Cortex of kidney (tissue), 1 donor: ENCODE results near the gene VWA8.
"Not testable (repeated sequence)": the region's sequence is repeated elsewhere in the genome, so short reads cannot be mapped to it uniquely, and the experiment has no call there.

ENCODE experiments used
- DNase-seq: peaks from one replicate; lab custom pipeline; 2025; lab: John Stamatoyannopoulos, UW

VWA8 gene

DNA sequence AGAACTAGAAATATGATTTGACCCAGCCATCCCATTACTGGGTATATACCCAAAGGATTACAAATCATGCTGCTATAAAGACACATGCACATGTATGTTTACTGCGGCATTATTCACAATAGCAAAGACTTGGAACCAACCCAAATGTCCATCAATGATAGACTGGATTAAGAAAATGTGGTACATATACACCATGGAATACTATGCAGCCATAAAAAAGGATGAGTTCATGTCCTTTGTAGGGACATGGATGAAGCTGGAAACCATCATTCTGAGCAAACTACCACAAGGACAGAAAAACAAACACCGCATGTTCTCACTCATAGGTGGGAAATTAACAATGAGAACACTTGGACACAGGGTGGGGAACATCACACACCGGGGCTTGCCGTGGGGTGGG is 38.0 kb downstream of the VWA8 start:
- DNase-seq = not testable (repeated sequence)

DNA sequence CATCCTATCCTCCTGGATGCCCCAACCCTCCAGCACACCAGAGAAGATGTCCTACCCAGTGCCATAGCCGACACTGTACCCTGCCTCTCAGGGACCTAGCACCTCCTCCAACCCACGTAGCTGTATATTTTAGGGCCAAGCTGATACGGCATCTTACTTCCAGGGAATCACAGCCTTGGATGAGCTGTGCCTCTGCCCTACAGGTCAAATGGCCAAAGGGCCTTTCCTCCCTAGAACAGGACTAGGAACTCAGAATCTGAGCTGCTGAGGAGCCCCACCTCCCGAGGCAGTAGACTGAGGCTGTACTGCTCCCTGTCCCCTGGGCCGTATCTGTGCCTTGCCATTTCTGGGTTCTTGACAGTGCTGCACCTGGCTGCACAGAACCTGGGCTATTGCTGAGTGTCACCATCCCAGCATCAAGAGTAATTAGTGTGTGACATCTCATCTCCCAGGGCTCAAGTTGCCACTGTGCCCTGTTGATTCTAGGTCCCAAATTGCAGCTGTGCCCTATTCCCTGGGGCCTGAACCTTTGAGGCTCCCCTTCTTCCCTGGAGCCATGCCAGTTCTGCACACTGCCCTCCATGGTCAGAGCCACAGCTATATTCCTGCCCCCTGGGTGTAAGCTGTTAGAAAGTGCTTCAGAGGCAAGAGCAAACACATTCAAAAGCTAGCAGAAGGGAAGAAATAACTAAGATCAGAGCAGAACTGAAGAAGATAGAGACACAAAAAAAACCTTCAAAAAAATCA is 41.0 kb downstream of the VWA8 start:
- DNase-seq = no peak

DNA sequence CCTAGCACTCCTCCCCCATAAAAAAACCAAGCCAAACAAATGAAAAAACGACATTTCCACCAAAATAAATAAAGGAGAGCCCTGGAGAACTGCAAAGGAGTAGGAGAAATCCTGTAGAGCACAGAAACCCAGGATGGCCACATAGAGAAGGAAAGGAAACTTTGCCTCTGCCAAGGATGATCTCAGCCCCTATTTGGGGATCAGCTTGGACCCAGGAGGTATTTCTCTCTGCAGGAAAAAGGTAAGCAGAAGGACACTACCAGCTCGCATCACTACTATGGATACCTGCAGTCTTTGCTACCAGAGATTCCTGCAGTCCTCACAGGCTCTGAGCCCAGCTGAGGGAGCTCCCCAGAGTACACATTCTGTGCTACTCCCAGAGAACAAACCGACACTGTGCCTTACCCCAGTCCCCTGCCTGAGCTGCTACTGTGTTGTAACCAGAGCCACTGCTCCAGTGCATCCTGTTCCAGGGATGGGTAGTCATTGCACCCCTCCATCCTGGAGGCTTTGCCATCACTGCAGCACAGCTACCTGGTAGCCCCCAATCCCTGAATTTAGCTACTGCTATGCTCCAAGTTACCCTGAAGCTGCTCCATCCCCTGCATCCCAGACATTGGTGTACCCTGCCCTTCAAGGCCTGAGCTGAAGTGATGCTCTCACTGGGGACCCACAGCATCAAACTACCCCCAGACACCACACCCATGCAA is 41.7 kb downstream of the VWA8 start:
- DNase-seq = no peak

DNA sequence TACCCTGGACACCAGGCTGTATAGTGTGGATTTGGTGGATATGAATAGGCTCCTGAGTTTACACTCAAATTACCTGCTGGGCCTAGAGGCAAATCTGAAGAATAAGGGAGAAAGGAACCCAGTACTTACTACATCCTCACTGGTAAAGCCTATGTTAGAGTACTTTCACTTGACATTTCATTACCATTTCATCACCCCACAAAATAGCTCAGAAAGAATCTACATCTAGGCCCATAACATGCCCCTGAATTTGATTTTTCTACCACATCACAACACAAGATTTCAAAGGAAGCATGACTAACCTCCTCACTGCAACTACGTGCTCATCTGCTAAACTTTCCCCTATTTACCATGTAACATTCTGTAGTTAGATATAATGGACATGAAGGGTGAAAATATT is 43.3 kb downstream of the VWA8 start:
- DNase-seq = no peak

DNA sequence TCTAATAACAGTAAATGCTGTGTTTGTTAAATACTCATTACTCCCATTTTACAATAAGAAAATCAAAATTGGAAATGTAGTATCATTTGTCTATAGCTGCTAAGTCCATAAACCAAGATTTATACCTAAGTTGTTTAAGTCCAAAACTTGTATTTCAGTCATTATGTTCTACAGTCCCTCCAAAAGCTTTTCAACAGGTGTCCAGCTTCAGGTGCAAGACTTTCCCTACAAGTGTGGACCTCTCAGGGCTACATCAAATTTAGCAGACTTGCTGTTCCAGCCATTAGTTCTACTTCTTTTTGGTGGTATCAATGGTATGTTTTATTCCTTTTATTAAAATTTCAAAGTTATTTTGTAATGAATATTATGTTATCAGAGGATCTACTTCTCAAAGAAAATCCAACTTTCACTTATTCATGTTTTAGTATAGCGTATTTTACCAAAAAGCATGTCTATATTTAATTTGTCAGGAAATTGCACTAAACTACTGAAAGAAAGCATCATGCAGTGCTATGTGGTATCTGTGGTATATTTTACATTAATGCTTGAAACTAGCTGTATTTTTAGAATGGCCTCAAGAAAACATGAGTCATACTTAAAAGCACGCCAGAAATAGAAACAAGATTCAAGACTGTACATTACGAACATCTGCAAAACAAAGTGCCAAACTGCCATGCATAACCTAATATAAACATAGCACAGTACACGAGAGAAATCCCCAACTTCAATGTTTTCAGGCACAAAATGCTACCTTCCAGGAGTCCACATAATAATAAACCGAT is 44.5 kb downstream of the VWA8 start:
- DNase-seq = no peak

DNA sequence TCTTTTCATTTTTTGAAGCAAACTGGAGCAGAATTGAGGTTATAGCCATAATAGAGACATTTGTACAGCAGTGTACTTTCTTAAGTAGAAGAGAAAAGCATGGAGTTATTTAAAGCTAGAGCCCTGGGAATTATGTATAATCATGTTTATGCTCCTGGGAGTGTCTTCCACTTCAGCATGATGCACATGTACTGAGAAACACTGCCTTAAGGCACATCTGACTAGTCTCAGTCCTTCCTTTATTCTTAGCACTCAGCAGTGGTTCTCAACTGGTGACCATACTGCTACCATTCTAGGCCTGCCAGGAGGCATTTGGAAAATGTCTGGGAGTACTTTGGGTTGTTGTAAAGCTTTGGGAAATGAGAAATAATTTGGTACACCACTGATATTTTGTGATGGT is 45.8 kb downstream of the VWA8 start:
- no peak for DNase-seq

DNA sequence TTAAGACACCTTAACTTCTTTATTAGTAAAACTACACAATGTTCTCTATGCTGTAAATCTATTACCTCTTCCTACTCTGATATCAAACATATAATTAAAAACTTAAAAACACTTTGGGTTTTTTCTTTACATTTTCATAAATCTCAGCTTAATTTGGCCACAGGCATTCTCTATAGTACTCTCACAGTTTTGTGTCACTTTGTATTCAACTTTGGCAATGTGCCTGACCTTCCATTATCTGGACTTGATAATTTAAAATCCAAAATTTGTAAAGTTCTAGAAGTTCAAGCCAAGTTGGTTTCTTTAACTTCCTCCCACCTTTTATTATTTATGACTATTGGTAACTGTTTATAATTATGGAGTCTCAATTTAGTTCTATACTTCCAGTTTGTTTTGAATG is 46.4 kb downstream of the VWA8 start:
- no peak for DNase-seq

DNA sequence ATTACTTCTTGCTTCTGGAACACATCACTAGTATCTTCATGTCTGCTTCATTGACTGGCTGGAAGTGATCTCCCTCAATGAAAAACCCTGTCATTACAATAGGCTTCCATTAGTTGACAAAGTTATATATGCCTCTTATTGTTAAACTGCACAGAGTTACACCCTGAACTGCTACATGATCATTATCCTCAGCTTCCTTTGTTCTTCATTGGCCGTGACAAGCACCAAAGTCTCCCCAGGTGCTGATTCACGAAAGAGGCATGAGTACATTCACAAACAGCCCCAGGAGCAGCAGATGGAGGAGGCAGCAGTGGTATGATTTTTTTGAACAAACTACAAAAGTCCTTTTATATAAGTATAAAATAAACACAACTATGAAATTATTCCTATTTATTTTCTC is 51.4 kb downstream of the VWA8 start:
- DNase-seq = no peak

DNA sequence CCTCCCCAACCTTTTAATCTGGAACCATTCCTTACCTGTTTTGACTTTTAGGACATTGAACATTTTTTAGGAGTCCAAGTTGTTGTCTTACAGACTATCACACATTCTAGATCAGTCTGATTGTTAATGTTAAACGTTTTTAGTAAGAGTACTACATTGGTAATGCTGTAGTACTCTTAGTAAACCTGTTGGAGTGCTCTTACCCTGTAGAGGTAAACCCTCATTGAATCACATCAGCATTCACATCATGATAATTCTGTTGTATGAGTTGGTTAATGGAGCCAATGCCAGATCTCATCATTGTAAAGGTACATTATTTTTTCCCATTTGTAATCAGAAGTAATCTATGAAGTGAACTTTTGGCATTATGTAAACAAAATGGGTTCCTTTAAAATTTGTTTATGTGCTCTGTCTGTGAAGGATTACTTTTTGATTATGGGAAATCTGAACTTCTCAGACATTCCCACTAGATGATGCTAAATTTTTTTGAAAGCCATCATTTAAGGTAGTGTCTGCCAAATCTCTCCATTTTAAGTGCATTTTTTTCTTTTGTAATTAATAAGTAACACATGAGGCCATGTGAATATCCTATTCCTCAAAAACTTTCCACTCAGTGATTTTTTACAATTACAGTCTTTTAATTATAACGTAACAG is 55.2 kb downstream of the VWA8 start:
- DNase-seq = no peak

DNA sequence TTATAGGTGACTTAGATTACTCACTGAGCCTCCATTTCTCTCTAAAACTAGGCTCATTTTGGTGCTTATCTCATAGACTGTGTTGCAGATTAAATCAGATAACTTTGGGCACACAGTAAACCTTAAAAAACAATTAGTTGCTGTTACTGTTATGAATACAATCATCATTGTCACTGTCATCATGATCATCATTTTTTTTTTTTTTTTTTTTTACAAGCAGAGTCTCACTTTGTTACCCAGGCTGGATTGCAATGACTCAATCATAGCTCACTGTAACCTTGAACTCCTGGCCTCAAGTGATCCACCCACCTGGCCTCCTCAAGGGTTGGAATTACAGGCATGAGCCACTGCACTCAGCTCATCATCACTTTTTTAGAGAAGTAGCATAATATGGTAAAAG is 60.0 kb downstream of the VWA8 start:
- no peak for DNase-seq

DNA sequence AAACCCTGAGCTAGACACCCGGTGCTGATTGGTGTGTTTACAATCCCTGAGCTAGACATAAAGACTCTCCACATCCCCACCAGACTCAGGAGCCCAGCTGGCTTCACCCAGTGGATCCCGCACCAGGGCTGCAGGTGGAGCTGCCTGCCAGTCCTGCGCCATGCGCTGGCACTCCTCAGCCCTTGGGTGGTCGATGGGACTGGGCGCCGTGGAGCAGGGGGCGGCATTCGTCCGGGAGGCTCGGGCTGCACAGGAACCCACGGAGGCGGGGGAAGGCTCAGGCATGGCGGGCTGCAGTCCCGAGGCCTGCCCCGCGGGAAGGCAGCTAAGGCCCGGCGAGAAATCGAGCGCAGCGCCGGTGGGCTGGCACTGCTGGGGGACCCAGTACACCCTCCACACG is 62.5 kb downstream of the VWA8 start:
- not testable (repeated sequence) for DNase-seq

DNA sequence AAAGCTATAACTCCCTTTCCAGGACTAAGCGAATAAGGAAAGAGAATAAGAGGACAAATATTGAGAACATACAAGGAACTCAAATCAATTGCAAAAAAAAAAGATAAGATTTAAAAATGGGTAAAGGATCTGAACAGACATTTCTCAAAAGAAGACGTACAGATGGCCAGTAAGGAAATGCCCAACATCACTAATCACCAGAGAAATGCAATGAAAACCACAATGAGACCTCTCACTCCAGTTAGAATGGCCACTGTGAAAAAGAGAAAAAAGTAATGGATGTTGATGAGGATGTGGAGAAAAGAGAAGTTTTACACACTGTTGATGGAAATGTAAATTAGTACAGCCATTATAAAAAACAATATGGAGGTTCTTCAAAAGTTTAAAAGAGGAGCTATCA is 63.8 kb downstream of the VWA8 start:
- DNase-seq = no peak

DNA sequence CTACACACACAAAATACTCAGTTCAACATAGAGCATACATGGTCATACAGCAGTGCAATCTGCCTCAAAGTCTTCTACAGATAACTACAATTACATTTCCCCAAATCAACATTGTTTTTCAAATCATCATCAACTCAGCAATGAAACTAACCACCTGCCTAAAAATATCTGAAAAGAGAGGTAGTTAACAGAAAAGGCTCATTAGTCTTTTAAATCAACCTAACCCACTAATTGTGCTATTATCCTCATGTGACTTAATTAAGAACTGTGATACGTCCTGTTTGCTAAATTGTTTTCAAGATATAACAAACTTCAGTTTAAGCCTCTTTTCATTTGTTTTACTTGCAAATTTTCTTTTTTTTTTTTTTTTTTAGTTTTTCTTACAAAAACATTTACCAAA is 65.4 kb downstream of the VWA8 start:
- DNase-seq = no peak

DNA sequence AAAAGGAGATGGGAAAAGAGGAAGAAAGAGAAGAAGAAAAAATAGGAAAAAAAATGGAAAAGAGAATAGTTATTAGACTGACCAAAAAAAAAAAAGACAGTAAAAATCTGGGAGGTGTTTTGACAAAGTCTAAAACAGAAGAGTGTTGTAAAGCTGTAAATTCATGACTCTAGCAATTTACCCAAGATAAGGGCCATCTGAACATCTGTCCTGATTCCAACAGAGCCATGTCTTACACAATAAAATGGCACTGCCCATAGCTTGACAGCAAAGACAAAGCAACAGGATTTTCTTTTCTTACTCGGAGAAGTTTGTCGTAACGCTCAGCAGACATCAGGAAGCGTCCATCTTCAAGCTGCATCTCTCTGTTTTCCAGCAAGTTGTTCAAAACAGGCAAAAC is 69.8 kb downstream of the VWA8 start:
- no peak for DNase-seq

DNA sequence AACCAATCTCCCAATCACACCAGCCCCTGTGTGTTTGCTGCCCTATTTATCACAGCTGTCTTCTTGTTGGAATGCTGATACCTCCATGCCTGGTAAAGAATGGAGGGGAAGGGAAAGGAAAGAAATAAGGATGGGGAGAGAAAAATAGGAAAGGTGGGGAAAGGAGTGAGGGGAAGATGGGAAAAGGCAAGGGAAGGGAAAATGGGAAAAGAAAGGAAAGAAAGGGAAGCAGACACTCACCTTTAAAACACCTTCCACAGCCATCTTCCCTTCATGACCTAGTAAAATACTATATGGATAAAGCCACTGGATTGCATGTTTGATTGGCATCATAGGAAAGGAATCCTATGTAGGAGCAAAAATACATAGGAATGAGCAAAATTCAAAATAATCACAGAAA is 77.8 kb downstream of the VWA8 start:
- DNase-seq = no peak

DNA sequence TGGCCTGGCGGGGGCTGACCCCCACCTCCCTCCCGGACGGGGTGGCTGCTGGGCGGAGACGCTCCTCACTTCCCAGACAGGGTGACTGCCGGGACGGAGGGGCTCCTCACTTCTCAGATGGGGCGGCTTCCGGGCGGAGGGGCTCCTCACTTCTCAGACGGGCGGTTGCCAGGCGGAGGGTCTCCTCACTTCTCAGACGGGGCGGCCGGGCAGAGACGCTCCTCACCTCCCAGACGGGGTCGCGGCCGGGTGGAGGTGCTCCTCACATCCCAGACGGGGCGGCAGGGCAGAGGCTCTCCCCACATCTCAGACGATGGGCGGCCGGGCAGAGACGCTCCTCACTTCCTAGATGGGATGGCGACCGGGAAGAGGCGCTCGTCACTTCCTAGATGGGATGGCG is 79.0 kb downstream of the VWA8 start:
- DNase-seq = not testable (repeated sequence)

DNA sequence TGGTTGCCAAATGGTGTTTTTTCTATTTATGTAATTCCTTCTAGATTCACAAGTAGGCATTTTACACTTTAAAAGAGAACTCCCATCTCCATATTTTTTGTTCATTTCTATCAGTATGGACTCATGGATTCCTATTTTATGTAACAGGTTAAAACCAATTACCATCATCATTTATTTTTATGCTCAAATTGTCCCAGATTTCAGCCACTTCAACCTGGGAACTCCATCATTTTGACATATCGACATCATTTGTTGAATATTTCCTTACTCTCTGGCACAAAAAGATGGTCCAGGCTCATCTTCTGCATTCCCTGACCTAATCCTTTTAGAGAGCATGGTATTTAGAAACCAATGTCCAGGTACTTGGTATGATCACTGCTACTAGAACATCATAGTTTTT is 79.9 kb downstream of the VWA8 start:
- no peak for DNase-seq

DNA sequence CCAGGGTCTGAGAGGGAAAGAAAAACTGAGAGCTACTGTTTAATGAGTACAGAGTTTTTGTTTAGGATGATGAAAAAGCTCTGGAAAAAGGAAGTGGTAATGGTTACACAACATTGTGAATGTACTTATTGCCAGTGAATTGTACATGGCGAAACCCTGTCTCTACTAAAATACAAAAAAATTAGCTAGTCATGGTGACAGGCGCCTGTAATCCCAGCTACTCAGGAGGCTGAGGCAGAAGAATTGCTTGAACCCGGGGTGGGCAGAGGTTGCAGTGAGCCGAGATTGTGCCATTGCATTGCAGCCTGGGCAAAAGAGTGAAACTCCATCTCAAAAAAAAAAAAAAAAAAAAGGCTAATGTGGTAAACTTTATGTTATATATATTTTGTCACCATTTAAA is 96.3 kb downstream of the VWA8 start:
- no peak for DNase-seq

DNA sequence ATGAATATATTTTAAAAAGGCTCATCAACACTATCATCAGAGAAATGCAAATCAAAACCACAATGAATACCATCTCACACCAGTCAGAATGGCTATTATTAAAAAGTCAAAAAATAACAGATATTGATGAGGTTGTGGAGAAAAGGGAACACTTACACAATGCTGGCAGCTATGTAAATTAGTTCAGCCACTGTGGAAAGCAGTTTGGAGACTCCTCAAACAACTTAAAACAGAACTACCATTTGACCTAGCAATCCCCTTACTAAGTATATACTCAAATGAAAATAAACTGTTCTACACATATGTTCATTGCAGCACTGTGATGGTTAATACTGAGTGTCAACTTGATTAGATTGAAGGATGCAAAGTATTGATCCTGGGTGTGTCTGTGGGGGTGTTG is 98.2 kb downstream of the VWA8 start:
- DNase-seq = not testable (repeated sequence)

DNA sequence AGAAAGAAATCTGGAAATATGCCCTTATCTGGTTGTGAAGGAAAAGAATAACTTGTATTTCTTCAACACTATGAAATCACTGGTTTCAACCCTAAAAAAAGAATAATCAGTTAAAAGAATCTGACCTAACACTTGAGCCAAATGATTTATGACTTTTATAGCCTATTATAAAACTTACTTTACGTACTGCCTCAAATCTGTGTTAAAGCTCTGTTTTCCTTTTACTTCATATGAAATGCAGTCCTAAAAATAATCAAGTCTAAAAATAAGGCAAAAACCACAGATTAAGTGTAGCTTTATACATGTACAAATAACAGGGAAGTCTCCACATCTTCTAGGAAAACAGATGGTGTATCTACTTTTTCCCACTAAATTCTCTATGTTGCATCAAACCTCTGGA is 101.3 kb downstream of the VWA8 start:
- DNase-seq = no peak

DNA sequence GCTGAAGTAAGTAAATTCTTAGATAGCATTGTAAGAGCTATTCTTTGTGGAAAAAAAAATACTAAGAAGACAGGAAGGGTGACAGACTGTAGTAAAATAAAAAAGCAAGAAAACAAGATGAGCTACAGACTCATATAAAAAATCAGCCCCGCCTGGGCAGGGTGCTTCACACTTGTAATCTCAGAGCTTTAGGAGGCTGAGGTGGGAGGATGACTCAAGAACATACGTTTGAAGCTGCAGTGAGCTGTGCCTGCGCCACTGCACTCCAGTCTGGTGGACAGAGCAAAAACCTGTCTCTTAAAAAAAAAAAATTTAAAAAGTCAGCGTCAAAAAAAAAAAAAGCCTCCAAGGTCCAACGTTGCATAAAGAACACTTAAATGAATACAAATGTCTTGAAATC is 102.1 kb downstream of the VWA8 start:
- no peak for DNase-seq

DNA sequence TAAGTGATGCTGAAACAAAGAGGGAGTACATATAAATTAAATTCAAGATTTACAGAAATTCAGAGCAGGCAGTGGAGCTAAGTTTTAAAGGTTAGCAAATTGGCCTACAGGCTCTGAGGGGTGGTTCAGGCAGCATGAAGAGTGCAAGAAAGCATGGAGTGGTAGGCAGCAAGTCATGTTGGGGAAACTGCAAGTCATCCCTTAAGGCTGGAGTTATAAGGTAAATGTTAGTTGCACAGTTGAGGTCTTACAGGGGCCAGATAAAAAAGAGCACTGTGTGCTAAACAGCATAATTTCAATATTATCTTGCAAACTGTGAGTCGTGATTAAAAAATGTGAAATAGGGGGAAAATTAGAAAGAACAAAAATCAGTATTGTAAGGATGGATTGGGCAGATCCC is 106.2 kb downstream of the VWA8 start:
- no peak for DNase-seq

DNA sequence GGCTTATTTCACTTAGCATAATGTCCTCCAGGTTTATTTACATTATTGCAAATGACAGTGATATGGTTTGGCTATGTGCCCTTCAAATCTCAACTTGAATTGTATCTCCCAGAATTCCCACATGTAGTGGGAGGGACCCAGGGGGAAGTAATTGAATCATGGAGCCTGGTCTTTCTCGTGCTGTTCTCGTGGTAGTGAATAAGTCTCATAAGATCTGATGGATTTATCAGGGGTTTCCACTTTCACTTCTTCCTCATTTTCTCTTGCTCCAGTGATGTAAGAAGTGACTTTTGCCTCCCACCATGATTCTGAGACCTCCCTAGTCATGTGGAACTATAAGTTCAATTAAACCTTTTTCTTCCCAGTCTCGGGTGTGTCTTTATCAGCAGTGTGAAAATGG is 109.6 kb downstream of the VWA8 start:
- no peak for DNase-seq
